NCI-H187 (cell line): ENCODE measurements around the gene SPOCD1.

Experiments used
- DNase-seq, 2 experiments: peaks; one replicate each; lab custom pipeline; 2025; lab: John Stamatoyannopoulos, UW

Gene SPOCD1

GRCh38 chr1:31815752-31816500 is at the start of gene SPOCD1:
TSS of gene SPOCD1 (minus strand) at chr1:31816022. CDS start at chr1:31815333, 689 bp downstream.
- DNase-seq, result peak in 1 of 2 experiments; percentile 58

- no peak for DNase-seq
Measured at GRCh38 chr1:31862071-31862470, 46.2 kb upstream of the SPOCD1 start.

- DNase-seq, result no peak
Measured at GRCh38 chr1:31861346-31861745, 45.5 kb upstream of the SPOCD1 start.

GRCh38 chr1:31860581-31860980 is 44.8 kb upstream of the SPOCD1 start:
- no peak for DNase-seq

GRCh38 chr1:31859719-31860118 is 43.9 kb upstream of the SPOCD1 start:
- DNase-seq, result no peak

- DNase-seq, result no peak
Measured at GRCh38 chr1:31859044-31859443, 43.2 kb upstream of the SPOCD1 start.

GRCh38 chr1:31857863-31858262 is 42.0 kb upstream of the SPOCD1 start:
- no peak for DNase-seq

GRCh38 chr1:31856140-31856539 is 40.3 kb upstream of the SPOCD1 start:
- DNase-seq, result no peak

- DNase-seq, result no peak
Measured at GRCh38 chr1:31855038-31855845, 39.4 kb upstream of the SPOCD1 start.

- DNase-seq, result no peak
Measured at GRCh38 chr1:31849653-31850052, 33.8 kb upstream of the SPOCD1 start.

GRCh38 chr1:31848381-31848897 is 32.6 kb upstream of the SPOCD1 start:
- no peak for DNase-seq

GRCh38 chr1:31846484-31846883 is 30.7 kb upstream of the SPOCD1 start:
- DNase-seq, result no peak

GRCh38 chr1:31843506-31843905 is 27.7 kb upstream of the SPOCD1 start:
- no peak for DNase-seq

GRCh38 chr1:31839662-31840343 is 24.0 kb upstream of the SPOCD1 start:
- DNase-seq, result no peak

- no peak for DNase-seq
Measured at GRCh38 chr1:31837451-31838158, 21.8 kb upstream of the SPOCD1 start.

GRCh38 chr1:31836638-31837037 is 20.8 kb upstream of the SPOCD1 start:
- DNase-seq, result no peak

GRCh38 chr1:31835415-31835814 is 19.6 kb upstream of the SPOCD1 start:
- DNase-seq, result no peak

GRCh38 chr1:31834501-31834900 is 18.7 kb upstream of the SPOCD1 start:
- DNase-seq, result no peak

- no peak for DNase-seq
Measured at GRCh38 chr1:31831397-31832378, 15.9 kb upstream of the SPOCD1 start.

- no peak for DNase-seq
Measured at GRCh38 chr1:31830511-31830910, 14.7 kb upstream of the SPOCD1 start.

- DNase-seq, result no peak
Measured at GRCh38 chr1:31830065-31830464, 14.2 kb upstream of the SPOCD1 start.
